Smooth muscle cell (in vitro differentiated cells): ENCODE results near the gene APOL4. TPM values are rescaled to one million over a fixed set of nuclear protein-coding genes. Genes with fewer than 3 reads are reported as not detected.

ENCODE experiments used
- DNase-seq: peaks from one replicate; lab custom pipeline; 2025; ENCODE audit not compliant: unreplicated experiment; lab: John Stamatoyannopoulos, UW
- H2AFZ ChIP-seq: fragments of 200-600 bp; sonication (generic); 2 replicates; pipeline ENCODE4 v1.6.0; 2016; ENCODE audit warnings: antibody characterized with exemption, low read depth, mild to moderate bottlenecking
- H3F3A ChIP-seq: fragments of 200-600 bp; sonication (generic); 2 replicates; pipeline ENCODE4 v1.6.0; 2017; ENCODE audit warnings: antibody characterized with exemption, low read depth
- H3K27ac ChIP-seq: fragments of 200-600 bp; sonication (generic); 2 replicates; pipeline ENCODE4 v1.5.1; 2016; ENCODE audit warnings: low read depth, mild to moderate bottlenecking
- H3K27me3 ChIP-seq: fragments of 200-600 bp; sonication (generic); 2 replicates; pipeline ENCODE4 v1.6.1; 2016; ENCODE audit warnings: low read depth, mild to moderate bottlenecking
- H3K36me3 ChIP-seq: fragments of 200-600 bp; sonication (generic); 2 replicates; pipeline ENCODE4 v1.5.1; 2016; ENCODE audit warnings: low read depth
- H3K4me1 ChIP-seq: fragments of 200-600 bp; sonication (generic); 2 replicates; pipeline ENCODE4 v1.5.1; 2016; ENCODE audit warnings: low read depth
- H3K4me2 ChIP-seq: fragments of 200-600 bp; sonication (generic); 2 replicates; pipeline ENCODE4 v1.6.0; 2016; ENCODE audit warnings: mild to moderate bottlenecking
- H3K4me3 ChIP-seq: fragments of 200-600 bp; sonication (generic); 2 replicates; pipeline ENCODE4 v1.5.1; 2016; ENCODE audit warnings: mild to moderate bottlenecking
- H3K79me2 ChIP-seq: fragments of 200-600 bp; sonication (generic); 2 replicates; pipeline ENCODE4 v1.6.0; 2016; ENCODE audit warnings: low read depth, mild to moderate bottlenecking
- H3K9ac ChIP-seq: fragments of 200-600 bp; sonication (generic); 2 replicates; pipeline ENCODE4 v1.6.0; 2016; ENCODE audit warnings: low read depth
- H3K9me3 ChIP-seq: fragments of 200-600 bp; sonication (generic); replicated peaks from 2 replicates; pipeline ENCODE4 v1.5.1; 2016; ENCODE audit warnings: low read depth
- H4K20me1 ChIP-seq: fragments of 200-600 bp; sonication (generic); 2 replicates; pipeline ENCODE4 v1.6.0; 2016; ENCODE audit warnings: low read depth
- CTCF ChIP-seq: fragments of 200-600 bp; sonication (generic); IDR thresholded peaks from 2 replicates; pipeline ENCODE4 v1.5.1; 2017; ENCODE audit warnings: borderline replicate concordance, mild to moderate bottlenecking, antibody characterized with exemption; ENCODE audit not compliant: insufficient read depth, poor library complexity, severe bottlenecking
- WGBS: methylation state at CpG from one replicate; pipeline ENCODE4 v1.1.7; 2016; ENCODE audit warnings: low lambda C conversion rate; 5-methylcytosine and 5-hydroxymethylcytosine counted together
- polyA plus RNA-seq: library from polyadenylated mRNA; unstranded; fragments of >200 nt; fragmentation: Nextera tagmentation; extraction: Ambion mirVana; gene quantifications from 2 replicates; pipeline ENCODE4 v1.2.1, GENCODE V29; 2016
- total RNA-seq: library from RNA; depleted of rRNA; stranded (reverse); fragments of >200 nt; gene quantifications from 2 replicates; pipeline ENCODE4 v1.2.3, GENCODE V29; 2014

Gene APOL4
- total and polyA plus RNA-seq, 2 experiments from 2014 or later = 0.40 TPM; not detected in 1

DNA sequence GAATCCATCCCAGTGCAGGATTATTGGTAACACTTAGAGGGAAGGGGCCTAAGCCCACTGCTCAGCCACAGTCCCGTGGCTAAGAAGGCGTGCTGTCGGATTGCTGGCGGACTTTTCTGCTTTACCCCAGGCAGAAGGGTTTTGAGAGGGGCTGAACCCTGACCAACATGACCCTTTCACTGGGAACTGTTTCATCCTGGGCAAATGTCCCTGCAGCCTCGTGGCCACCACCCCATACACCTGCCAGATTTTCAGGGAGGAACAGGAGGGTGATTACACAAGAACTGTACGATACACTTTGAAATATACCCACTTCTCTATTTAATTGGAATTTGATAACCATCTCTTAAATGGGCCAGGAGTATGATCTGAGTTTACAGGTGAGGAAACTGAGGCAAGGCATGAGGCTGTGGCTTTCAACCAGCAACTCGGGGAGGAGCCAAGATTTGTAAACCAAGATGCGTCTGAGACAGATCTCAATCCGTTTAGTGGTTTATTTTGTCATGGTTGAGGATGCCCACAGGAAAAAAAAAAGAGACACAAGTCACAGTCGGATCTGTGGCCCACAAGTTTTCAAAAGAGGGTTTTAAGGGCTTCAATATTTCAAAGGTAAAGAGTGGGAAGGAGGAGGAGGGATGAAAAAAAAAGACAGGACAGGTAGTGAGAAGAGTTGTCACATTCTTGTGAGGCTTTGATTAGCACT lies 34.9 kb downstream of the APOL4 start:
- 84% methylated on average over 10 of the region's 10 CpGs for WGBS
- Histone ChIP-seq H3F3A (no peaks in the 10 kb centered on the region), H4K20me1 (no peaks in the 10 kb centered on the region), H3K27me3 (no peaks in the 10 kb centered on the region), H3K4me2 (no peak overlapping the region), H3K79me2 (no peaks in the 10 kb centered on the region), H3K9ac (no peak overlapping the region), H3K4me3 (no peak overlapping the region), H2AFZ (no peak overlapping the region), H3K36me3 (no peaks in the 10 kb centered on the region), H3K9me3 (no peaks in the 10 kb centered on the region), H3K4me1 (no peaks in the 10 kb centered on the region), H3K27ac (no peak overlapping the region)
- DNase-seq = no peak
- TF ChIP-seq CTCF = no peak

GRCh38 chr22:36166086-36166485 lies 35.5 kb downstream of the APOL4 start:
- Histone ChIP-seq H3K4me1 (no peaks in the 10 kb centered on the region), H3K4me3 (no peak overlapping the region), H3K9me3 (no peaks in the 10 kb centered on the region), H3F3A (no peaks in the 10 kb centered on the region), H3K4me2 (no peak overlapping the region), H2AFZ (no peak overlapping the region), H4K20me1 (no peaks in the 10 kb centered on the region), H3K27me3 (no peaks in the 10 kb centered on the region), H3K27ac (no peak overlapping the region), H3K79me2 (no peaks in the 10 kb centered on the region), H3K36me3 (no peaks in the 10 kb centered on the region), H3K9ac (no peak overlapping the region)
- TF ChIP-seq CTCF = no peak
- DNase-seq = no peak
- 90% methylated on average over 3 of the region's 3 CpGs for WGBS

DNA sequence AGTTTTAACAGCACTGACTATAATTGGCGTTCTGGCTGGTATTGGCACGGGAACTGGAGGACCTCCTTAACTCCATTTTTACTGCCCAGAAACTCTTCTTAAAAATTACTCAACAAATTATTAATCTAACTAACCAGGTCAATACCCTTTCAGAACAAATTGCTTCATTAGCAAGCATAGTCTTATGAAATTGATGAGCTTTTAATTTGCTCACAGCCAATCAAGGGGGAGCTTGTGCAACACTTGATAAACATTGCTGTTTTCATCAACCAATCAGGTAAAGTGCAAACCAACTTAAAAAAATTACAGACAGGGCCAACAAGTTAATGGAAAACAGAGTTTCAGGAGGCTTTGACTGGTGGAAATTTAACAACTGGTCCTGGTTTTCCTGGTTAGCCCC lies 36.5 kb downstream of the APOL4 start:
- TF ChIP-seq CTCF = no peak
- Histone ChIP-seq H4K20me1 (no peaks in the 10 kb centered on the region), H3K9me3 (no peaks in the 10 kb centered on the region), H3K4me1 (no peaks in the 10 kb centered on the region), H3K9ac (no peak overlapping the region), H3K4me3 (no peak overlapping the region), H3K4me2 (no peak overlapping the region), H3K27me3 (no peaks in the 10 kb centered on the region), H3K36me3 (no peaks in the 10 kb centered on the region), H3K79me2 (no peaks in the 10 kb centered on the region), H2AFZ (no peak overlapping the region), H3F3A (no peaks in the 10 kb centered on the region), H3K27ac (no peak overlapping the region)
- 89% methylated on average over 2 of the region's 2 CpGs for WGBS
- no peak for DNase-seq

- H3K27ac ChIP-seq = no peak overlapping the region
- no peak for DNase-seq
- H3F3A ChIP-seq = no peaks in the 10 kb centered on the region
- no peak overlapping the region for H3K9ac ChIP-seq
- no peaks in the 10 kb centered on the region for H3K9me3 ChIP-seq
- no peaks in the 10 kb centered on the region for H3K4me1 ChIP-seq
- H3K4me3 ChIP-seq = no peak overlapping the region
- no peaks in the 10 kb centered on the region for H3K36me3 ChIP-seq
- 91% methylated on average over 1 of the region's 1 CpG for WGBS
- no peak overlapping the region for H3K4me2 ChIP-seq
- H3K79me2 ChIP-seq = no peaks in the 10 kb centered on the region
- no peak for TF ChIP-seq CTCF
- no peaks in the 10 kb centered on the region for H4K20me1 ChIP-seq
- no peak overlapping the region for H2AFZ ChIP-seq
- no peaks in the 10 kb centered on the region for H3K27me3 ChIP-seq
Observed at GRCh38 chr22:36164621-36165020, 37.0 kb downstream of the APOL4 start.
